HG03520 (cell line): ENCODE data around the gene SEMA6A.

Experiments
- ATAC-seq: cut with Tn5 transposase; IDR thresholded peaks from one replicate; pipeline ENCODE4 v1.9.1; 2021; ENCODE audit warnings: mild to moderate bottlenecking, moderate library complexity; ENCODE audit not compliant: unreplicated experiment

The SEMA6A gene

DNA sequence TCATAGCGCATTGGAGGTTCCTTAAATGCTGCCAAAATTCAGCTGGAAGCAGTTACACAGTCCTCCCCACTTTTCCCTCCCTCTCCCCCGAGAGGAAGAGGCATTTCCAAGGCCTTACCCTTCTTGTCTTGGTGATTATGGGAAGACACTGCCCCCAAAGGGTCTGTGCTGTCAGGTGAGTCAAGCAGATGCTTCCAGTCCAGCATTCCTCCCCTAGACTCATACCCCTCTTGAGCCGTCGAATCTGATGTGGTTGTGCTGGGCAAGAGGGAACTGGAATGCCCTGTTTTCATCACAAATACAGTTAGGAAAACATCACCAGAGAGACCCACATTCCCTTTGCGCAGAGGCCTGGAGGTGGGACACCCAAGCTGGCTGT is 107.2 kb downstream of the SEMA6A start:
- ATAC-seq: no peak

GRCh38 chr5:116466727-116467464 is 107.7 kb downstream of the SEMA6A start:
- no peak for ATAC-seq

DNA sequence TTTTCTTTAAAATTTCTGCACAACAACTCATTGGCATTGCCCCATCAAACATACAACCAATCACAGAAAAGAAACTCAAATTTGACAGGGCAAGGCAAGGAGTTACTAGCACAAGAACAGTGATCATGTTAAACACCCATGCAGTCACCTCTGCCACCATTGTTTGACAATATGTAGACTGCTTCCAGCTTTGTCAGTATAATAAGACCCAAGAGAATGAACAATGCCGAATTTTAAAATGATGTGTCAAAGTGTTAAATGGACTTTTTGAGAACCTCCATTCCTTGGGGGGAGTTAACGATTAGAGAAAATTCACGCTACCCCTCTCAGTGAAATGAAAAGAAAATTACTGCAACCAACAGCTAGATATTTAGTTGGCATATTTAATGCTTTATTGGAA is 109.2 kb downstream of the SEMA6A start:
- ATAC-seq: no peak

DNA sequence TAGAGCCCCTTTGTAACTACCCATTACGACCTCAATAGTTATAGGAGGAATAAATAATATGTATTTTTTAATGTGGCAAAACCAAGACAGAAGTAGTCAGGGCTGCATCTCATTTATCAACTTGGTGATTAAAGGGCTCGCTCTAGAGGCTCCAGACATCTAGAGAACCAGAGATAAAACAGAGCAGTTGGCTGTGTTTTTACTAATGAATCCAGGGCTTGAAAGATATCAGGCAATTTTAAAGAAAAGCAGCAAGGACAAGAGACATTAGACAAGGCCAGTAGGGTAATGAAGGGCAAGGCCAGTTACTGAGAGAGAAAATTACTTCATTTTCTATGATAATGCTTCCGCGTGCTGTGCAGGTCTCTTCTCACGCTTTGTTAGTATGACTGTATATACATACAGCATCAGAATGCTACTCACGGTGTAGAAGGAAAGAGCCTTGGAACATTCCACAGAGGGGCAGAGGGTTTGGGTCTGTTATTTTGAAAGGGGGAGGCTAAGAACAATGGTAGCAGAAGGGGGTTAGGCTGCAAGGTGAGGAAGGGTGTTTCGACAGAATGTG is 110.4 kb downstream of the SEMA6A start:
- no peak for ATAC-seq

DNA sequence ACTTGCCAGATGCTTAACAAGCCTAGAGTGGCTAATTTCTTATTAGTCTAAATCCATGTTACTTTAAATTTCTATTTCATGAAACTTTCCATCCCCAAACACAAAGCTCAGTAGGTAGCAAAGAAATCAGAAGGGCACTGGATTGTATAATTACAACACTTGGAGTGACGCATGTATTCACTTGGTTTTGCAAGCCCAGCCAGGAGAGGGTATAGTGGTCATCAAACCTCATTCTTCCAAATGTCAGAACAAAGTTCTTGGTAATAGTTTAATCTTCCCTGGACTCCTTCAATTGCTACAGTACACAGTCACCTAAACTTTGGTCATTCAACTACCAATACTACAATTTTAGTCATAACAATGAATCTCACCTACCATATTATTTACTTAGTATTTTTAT is 112.1 kb downstream of the SEMA6A start:
- ATAC-seq: no peak

DNA sequence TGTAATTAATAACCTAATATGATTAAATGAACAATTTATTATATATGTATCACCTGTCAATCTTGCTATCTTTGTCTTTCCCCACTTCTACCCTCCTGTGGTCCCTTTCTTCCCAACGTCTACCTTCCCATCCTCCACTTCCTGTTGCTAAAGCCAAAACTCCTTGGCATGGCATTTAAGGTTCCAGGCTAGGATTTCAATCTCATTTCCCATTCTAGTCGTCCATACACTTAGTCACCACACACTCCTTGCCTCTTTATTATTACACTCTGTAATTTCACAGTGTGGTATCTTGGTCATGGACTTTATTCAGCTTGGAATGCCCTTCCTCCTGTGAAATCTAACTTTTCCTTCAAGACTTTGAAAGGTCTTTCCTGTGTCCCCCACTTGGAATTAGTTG is 115.3 kb downstream of the SEMA6A start:
- no peak for ATAC-seq

DNA sequence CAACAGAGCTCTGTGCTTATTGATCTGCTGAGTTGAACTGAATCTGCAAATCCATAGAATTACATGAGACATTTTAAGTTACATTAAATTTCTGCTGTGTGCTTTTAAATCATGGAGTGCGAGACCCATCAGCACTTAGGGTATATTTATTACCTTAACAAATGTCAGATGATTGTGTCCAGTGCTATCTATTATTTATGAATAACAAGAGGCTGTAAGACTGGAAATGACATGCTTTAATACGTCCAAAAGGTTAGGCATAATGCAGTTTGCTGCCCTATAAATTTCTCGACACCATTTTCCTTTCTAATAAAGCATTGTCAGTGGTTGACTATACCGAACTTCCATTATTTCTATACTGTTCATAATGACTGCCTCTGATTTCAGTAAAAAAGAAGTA is 117.6 kb downstream of the SEMA6A start:
- no peak for ATAC-seq

- ATAC-seq: no peak
These were observed 118.6 kb downstream of the SEMA6A start for GRCh38 chr5:116456036-116456435.

DNA sequence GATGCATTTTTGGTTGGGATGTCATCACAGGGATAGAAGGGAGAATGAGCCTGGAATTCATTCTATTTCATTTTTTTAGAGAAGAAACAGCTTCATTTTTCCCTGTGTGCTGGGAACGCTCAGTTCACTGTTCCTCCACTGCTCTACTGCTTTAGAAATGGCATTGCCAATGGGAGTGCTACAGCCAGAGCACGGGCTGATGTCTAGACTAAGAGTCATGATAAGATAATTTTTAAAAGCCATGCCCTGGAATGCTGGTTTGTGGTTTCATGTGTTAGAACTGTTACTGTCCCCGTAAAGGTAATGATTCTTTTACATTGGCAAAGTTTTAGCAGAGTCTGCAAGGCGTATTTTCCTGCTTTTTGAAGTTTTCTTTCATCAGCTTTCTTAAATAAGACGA is 119.6 kb downstream of the SEMA6A start:
- ATAC-seq: no peak

DNA sequence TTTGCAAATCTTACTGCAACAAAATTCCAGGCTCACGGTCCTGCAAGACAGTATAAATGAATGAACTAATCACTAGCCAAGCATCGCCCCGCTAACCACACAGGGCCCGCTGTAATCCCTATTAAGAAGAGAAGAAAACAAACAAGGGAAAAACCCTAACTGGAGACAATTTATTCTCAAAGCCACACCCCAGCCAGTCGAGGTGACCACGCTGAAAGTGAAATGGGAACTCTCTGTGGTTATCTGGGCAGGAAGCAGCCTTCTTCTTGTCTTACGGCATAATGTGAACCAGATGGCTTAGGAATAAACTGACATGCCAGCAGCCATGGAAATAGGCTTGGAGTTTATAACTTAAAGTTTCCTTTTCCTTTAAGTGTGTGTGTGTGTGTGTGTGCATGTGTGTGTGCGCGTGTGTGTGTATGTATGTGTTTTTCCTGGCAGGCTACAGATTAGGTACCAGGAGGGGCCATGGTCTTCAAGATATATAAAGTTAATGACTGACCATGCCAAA is 120.2 kb downstream of the SEMA6A start:
- peak; percentile 97 for ATAC-seq

DNA sequence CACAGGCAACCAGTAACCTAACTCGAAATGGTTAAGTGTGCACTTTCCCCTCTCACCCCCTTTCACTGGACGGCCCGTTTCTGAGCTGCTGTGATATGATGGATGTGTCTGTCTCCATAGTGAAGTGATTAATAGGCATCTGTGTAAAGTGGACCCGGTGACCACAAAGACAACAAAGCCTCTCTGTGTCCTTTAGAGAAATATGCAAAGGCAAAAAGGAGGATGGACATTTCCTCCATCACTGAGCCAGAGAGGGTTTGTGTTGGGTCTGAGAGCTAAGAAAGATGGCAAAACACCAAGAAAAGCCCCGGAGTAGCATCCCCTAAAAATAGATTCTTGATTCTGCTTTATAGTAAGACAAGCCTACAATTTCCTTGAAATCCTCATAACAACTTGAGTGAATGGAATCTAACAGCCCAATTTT is 120.6 kb downstream of the SEMA6A start:
- no peak for ATAC-seq

GRCh38 chr5:116452774-116453368 is 121.8 kb downstream of the SEMA6A start:
- ATAC-seq: no peak

DNA sequence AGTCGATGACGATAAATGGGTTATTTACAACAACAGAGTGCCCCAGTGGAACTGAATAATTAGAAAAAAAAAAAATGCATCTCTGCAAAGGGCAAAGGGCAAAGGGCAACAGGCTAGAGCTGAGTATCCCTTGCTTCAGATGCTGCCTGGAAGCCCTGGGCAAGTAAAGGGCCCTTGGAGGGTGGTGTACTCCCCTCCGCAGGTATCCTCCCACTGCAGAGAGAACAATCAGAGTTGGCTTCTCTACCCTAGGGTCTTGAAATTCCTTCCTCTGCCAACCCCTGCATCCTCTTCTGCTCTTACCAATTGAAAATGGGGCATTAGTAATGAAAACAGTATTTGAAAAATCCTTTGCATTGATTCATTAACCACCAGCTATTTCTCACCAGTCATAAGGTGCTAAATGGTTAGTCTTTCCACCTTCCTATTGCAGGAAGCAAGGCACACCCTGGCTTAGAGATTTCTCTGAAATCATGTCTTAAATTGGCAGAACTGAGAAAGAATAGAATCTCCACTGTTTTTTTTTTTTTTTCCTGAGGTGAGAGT is 122.6 kb downstream of the SEMA6A start:
- no peak for ATAC-seq

- no peak for ATAC-seq
These were observed 123.6 kb downstream of the SEMA6A start for GRCh38 chr5:116451066-116451465.

DNA sequence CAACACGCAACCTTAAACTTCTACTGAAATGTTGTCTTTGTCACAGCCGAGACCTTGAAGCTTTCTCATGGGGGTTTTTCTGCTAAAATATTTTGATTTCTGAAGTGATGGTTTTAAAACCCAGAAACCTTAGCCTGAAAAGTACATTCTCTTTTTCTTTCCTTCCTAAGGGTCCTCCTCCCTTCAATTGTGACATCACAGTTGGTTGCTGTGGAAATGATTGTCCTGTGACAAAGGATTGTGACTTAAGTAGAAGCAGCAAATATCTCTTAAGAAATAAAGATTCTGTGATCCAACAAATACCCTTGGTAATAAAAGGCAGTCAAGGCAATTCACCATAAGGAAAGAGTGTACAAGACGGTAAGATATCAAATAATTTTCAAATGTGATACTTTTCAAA is 125.2 kb downstream of the SEMA6A start:
- no peak for ATAC-seq

- ATAC-seq: no peak
These were observed 125.7 kb downstream of the SEMA6A start for GRCh38 chr5:116448870-116449427.

DNA sequence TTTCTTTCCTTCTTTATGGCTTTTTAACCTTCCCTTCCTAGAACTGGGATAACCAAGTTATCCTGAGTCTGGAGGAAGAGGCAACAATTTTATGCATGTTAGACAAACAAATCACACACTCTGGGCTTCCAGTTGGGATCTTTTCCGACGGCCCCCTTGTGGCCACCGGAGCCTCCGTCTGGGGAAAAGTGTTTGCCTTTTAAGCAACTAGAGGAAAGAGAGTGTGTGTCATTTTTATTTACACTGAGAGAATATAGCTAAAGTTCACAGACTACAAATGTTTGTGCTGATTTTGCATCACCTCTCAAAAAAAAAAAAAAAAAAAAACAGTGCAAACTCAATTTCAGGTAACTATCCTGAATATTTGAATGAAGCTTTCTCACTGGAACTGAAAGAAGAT is 126.2 kb downstream of the SEMA6A start:
- no peak for ATAC-seq

DNA sequence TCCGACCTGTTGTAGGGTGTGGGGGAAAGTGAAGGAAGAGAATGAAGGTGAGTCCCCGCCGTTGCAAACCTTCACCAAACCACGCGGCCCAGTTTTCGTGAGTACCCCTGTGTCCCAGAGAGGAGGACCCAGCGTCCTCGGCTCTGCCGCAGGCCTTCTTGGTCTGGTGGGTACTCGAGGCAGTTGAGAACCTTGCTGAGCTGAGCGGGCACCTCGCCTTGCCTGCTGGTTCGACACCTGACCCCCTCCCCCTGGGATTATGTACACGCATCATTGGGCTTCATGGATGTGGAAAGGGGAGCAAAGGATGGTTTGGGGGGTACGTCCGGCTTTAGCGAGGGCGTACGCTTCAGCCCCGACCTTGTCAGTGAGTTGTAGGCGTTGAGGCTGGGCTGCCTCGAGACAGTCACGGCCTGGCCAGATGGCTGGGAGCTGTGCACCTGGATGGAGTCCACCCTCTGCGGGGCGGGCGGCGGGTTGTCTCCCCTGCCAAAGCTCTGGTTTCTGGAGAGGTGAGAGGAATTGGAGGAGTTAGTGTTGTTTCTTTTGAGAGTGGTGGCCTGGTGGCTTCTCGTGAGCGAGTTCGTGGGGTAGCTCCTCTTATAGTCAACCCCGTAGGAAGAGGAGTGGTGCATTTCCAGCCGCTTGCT is 128.1 kb downstream of the SEMA6A start:
- ATAC-seq: no peak

GRCh38 chr5:116445311-116445710 is 129.3 kb downstream of the SEMA6A start:
- no peak for ATAC-seq

- no peak for ATAC-seq
These were observed 130.0 kb downstream of the SEMA6A start for GRCh38 chr5:116444373-116445295.
